KMS-11 (cell line): ENCODE measurements around the gene ACTL10.

Experiments used
- H2AFZ ChIP-seq: fragments of 200-600 bp; sonication (generic); 2 replicates; pipeline ENCODE4 v1.6.1; 2016; ENCODE audit warnings: antibody characterized with exemption, mixed run types, low read depth
- H3K27ac ChIP-seq: fragments of 200-600 bp; sonication (generic); 2 replicates; pipeline ENCODE4 v1.6.1; 2016; ENCODE audit warnings: mild to moderate bottlenecking, mixed run types
- H3K27me3 ChIP-seq: fragments of 200-600 bp; sonication (generic); 2 replicates; pipeline ENCODE4 v1.6.1; 2017; ENCODE audit warnings: mild to moderate bottlenecking, low read depth, mixed run types, moderate library complexity; ENCODE audit not compliant: insufficient read depth
- H3K36me3 ChIP-seq: fragments of 200-600 bp; sonication (generic); 2 replicates; pipeline ENCODE4 v1.6.1; 2017; ENCODE audit warnings: mild to moderate bottlenecking, mixed run types; ENCODE audit not compliant: insufficient read depth
- H3K4me1 ChIP-seq: fragments of 200-600 bp; sonication (generic); 2 replicates; pipeline ENCODE4 v1.6.1; 2016; ENCODE audit warnings: mild to moderate bottlenecking, low read depth, mixed run types; ENCODE audit not compliant: poor library complexity, severe bottlenecking
- H3K4me2 ChIP-seq: fragments of 200-600 bp; sonication (generic); 2 replicates; pipeline ENCODE4 v1.7.0; 2016; ENCODE audit warnings: mild to moderate bottlenecking, mixed run types
- H3K4me3 ChIP-seq: fragments of 200-600 bp; sonication (generic); IDR thresholded peaks from 2 replicates; pipeline ENCODE4 v1.6.1; 2017; ENCODE audit warnings: low read depth, low read length, mixed read lengths; ENCODE audit not compliant: insufficient read depth
- H3K79me2 ChIP-seq: fragments of 200-600 bp; sonication (generic); 2 replicates; pipeline ENCODE4 v1.6.1; 2016; ENCODE audit warnings: low read depth, mixed run types; ENCODE audit not compliant: insufficient read depth
- H3K9ac ChIP-seq: fragments of 200-600 bp; sonication (generic); 2 replicates; pipeline ENCODE4 v1.6.1; 2016; ENCODE audit warnings: mild to moderate bottlenecking, mixed run types
- H4K20me1 ChIP-seq: fragments of 200-600 bp; sonication (generic); 2 replicates; pipeline ENCODE4 v1.6.1; 2016; ENCODE audit warnings: mild to moderate bottlenecking, mixed run types; ENCODE audit not compliant: insufficient read depth
- CTCF ChIP-seq: fragments of 200-600 bp; sonication (generic); conservative IDR thresholded peaks from 2 replicates; pipeline ENCODE4 v1.6.1; 2017; ENCODE audit warnings: low read depth, mild to moderate bottlenecking, antibody characterized with exemption, low read length, moderate library complexity, mixed read lengths

Gene ACTL10

GRCh38 chr20:33660035-33660684 lies 6.6 kb upstream of the ACTL10 start:
- Histone ChIP-seq H3K27me3 (no peaks in the 10 kb centered on the region), H2AFZ (no peak overlapping the region), H3K4me1 (peaks cover 28% of the 10 kb centered on the region), H3K36me3 (no peaks in the 10 kb centered on the region), H3K27ac (no peak overlapping the region), H3K79me2 (no peaks in the 10 kb centered on the region), H3K9ac (no peak overlapping the region), H3K4me2 (no peak overlapping the region), H3K4me3 (no peak overlapping the region), H4K20me1 (no peaks in the 10 kb centered on the region)
- no peak for TF ChIP-seq CTCF

GRCh38 chr20:33660685-33661058 lies 6.1 kb upstream of the ACTL10 start:
- no peak for TF ChIP-seq CTCF
- H3K36me3 ChIP-seq: no peaks in the 10 kb centered on the region
- no peak overlapping the region for H3K4me2 ChIP-seq
- no peaks in the 10 kb centered on the region for H3K27me3 ChIP-seq
- H3K4me1 ChIP-seq: peaks cover 33% of the 10 kb centered on the region
- H3K27ac ChIP-seq: no peak overlapping the region
- no peaks in the 10 kb centered on the region for H4K20me1 ChIP-seq
- no peak overlapping the region for H3K4me3 ChIP-seq
- H3K9ac ChIP-seq: no peak overlapping the region
- H3K79me2 ChIP-seq: peaks cover 2% of the 10 kb centered on the region; the same call in 1 of the 2 replicates
- no peak overlapping the region for H2AFZ ChIP-seq

- Histone ChIP-seq H3K4me2 (peak within 1 kb of the TSS; percentile 96), H3K4me1 (peaks cover 38% of the 10 kb centered on the region), H3K36me3 (no peaks in the 10 kb centered on the region), H3K79me2 (peaks cover 5% of the 10 kb centered on the region; the same call in 1 of the 2 replicates), H3K9ac (peak within 1 kb of the TSS; percentile 44; the same call in 1 of the 2 replicates), H2AFZ (peak within 1 kb of the TSS; percentile 20), H3K27ac (no peak within 1 kb of the TSS), H3K4me3 (no peak within 1 kb of the TSS), H3K27me3 (no peaks in the 10 kb centered on the region), H4K20me1 (no peaks in the 10 kb centered on the region)
- no peak for TF ChIP-seq CTCF
Measured at GRCh38 chr20:33662172-33662571, 4.6 kb upstream of the ACTL10 start, which contains the start of gene C20orf144. Gene C20orf144, plus strand, starts transcription at chr20:33662327. Its CDS starts 19 bp downstream, at chr20:33662346.

- H3K4me3 ChIP-seq: no peak overlapping the region
- no peaks in the 10 kb centered on the region for H3K27me3 ChIP-seq
- H3K79me2 ChIP-seq: peaks cover 7% of the 10 kb centered on the region; the same call in 1 of the 2 replicates
- H3K9ac ChIP-seq: peak overlapping the region; percentile 44; the same call in 1 of the 2 replicates
- no peaks in the 10 kb centered on the region for H3K36me3 ChIP-seq
- peak overlapping the region; percentile 56 for H2AFZ ChIP-seq
- H3K4me1 ChIP-seq: peaks cover 43% of the 10 kb centered on the region
- H4K20me1 ChIP-seq: no peaks in the 10 kb centered on the region
- H3K4me2 ChIP-seq: peak overlapping the region; percentile 96
- H3K27ac ChIP-seq: peak overlapping the region; percentile 42
- TF ChIP-seq CTCF: no peak
Measured at GRCh38 chr20:33663161-33664084, 3.3 kb upstream of the ACTL10 start.
